Activated gamma-delta T cell treated with anti-CD3 and anti-CD28 coated beads, Interleukin-2, amount 50 U/mL, for 16 hours (primary cell): ENCODE data around the gene TNIP1.

Source experiments
- DNase-seq: peaks from one replicate; pipeline ENCODE4 v3.0.0-alpha.2; 2020; ENCODE audit warnings: low read depth

The TNIP1 gene

GRCh38 chr5:151020304-151021110 is 60.3 kb downstream of the TNIP1 start, which contains the start of gene GPX3:
TSS of gene GPX3 (plus strand) at chr5:151020591. CDS start at chr5:151020655, 64 bp downstream.
- DNase-seq: no peak

DNA sequence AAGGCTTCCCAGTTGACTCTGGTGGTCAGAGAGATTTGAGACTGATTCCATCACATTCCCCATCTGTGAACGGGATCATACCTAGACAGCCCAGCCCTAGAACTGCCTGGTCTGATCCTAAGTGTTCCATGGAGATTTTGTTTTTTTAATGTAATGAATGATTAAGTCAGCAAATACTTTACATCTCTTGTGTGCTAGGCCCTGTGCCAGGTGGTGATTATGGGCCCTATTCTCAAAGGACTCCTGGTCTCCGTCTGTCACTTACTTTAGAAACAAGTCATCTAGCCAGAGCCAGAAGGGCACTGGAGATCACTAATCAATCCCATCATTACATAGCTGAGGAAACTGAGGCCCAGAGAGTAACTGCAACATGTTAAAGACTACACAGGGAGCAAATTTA is 61.5 kb downstream of the TNIP1 start:
- DNase-seq: no peak

- DNase-seq: no peak
These were observed 62.0 kb downstream of the TNIP1 start for GRCh38 chr5:151018846-151019245.

GRCh38 chr5:151017897-151018296 is 62.9 kb downstream of the TNIP1 start:
- no peak for DNase-seq

- DNase-seq: no peak
These were observed 64.1 kb downstream of the TNIP1 start for GRCh38 chr5:151016700-151017099.

DNA sequence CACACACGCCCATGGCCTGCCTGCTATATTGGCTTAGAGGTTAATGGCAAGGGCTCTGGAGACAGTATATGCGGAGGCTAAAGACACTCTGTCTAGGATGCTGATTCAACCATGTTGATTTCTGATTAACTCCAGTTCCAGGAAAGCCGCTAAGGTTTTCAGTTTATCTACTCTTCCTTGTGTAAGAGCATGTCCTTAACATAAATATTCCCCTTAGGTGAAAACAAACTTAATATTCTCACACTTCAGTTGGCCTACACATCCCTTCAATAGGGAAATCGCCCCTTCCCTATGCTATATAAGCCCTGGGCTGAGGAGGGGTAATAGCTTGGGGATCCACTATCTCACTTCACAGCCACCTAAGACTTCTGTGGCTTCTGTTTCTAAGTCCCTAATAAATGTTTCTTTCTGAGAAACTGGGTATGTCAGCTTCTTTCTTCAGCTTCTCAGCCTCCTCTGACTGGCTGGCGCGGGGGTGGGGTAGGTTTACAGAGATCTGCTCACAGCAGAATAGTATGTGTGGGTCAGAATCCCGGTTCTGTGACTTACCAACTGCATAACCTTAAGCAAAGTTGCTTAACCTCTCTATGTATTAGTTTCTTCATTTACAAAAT is 64.8 kb downstream of the TNIP1 start:
- DNase-seq: no peak

DNA sequence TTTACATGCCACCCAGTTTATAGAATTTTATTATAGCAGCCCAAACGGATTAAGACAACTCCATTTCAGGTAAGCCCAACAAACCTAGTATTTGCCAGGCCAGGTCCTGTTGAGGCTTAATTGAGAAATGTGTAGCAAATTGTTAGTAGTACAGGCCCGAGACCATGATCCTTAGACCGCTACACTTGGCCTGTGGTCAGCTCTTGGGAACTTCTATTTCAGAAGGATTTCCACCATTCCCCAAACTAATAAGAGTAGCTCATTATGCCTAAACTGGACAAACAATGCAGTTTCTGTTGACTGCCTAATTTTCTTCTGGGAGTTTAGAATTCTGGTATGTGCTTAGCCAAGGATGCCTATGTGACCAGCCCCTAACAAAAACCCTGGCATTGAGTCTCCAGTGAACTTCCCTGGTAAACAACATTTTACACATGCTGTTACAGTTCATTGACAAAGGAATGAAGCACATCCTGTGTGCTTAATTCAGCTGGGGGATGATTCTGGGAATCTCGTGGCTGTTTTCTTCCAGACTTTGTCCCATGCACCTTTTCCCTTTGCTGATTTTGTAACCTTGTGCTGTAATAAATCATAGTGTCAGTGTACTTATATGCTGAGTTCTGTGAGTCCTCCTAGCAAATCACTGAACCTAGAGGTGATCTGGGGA is 66.0 kb downstream of the TNIP1 start:
- no peak for DNase-seq

GRCh38 chr5:151012862-151013261 is 68.0 kb downstream of the TNIP1 start:
- DNase-seq: no peak

- no peak for DNase-seq
These were observed 71.9 kb downstream of the TNIP1 start for GRCh38 chr5:151008906-151009305.

- DNase-seq: no peak
These were observed 72.7 kb downstream of the TNIP1 start for GRCh38 chr5:151008210-151008491.

DNA sequence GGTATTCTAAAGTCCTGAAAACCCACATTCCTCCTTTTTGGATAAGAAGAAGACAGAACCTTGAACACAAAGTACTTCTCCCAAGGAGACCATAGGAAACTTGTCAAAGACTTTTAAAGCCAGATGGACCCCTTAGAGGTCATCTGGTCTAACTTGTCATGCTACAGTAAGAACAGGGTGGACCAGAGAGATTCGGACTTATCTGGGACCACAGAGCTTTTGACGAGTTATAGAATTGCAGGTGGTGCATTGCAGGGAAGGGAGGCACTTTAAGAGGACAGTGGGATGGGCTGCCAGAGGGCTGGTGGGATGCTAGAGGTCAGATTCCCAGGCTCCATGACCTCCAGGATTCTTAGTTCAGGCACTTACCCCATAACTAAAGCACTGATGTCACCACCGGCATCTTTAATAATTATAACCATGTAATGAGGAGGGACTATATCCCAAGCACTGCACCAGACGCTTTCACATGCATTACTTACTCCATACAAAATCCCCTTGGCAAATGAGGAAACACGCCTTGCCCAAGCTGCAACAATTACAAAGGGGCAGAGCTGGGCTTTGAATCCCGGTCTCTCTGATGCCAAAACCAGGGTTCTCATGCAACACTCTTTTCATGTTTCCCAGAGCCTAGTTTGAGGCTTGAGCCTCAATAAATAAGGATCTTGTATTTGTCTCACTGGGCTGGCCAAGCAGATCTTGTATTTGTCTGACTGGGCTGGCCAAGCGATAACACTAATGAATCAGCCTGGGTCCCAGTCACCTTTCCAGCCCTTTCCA is 73.2 kb downstream of the TNIP1 start:
- no peak for DNase-seq

GRCh38 chr5:151006704-151007334 is 74.0 kb downstream of the TNIP1 start:
- no peak for DNase-seq

DNA sequence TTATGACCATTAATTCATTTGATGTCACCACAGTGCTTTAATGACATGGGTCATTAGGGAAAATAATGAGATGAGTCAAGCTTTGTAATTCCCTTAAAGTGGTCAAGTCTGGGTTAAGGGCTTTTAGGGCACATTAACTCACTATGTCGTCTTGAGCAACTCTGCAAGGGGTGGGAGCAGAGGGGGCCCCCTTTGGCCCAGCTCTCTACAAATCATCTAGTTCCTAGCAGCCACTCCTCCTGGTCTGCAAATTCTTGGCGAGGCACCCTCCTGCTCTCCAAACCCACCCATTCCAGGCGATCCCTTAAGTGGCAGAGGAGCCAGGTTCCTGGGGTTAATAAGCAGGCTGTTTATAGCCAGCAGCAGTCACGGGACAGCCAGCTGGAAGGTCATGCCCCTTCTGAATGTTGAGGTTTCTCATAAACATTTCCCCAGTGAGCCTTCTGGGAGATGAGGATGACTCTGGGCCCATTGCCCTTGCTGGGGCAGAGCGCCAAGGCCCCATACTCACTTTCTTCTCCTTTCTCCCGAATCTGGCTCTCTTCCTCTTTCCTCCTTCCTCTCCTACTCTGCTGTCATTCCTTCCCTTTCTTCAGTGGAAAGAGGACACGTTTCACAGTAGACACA is 74.8 kb downstream of the TNIP1 start:
- no peak for DNase-seq

DNA sequence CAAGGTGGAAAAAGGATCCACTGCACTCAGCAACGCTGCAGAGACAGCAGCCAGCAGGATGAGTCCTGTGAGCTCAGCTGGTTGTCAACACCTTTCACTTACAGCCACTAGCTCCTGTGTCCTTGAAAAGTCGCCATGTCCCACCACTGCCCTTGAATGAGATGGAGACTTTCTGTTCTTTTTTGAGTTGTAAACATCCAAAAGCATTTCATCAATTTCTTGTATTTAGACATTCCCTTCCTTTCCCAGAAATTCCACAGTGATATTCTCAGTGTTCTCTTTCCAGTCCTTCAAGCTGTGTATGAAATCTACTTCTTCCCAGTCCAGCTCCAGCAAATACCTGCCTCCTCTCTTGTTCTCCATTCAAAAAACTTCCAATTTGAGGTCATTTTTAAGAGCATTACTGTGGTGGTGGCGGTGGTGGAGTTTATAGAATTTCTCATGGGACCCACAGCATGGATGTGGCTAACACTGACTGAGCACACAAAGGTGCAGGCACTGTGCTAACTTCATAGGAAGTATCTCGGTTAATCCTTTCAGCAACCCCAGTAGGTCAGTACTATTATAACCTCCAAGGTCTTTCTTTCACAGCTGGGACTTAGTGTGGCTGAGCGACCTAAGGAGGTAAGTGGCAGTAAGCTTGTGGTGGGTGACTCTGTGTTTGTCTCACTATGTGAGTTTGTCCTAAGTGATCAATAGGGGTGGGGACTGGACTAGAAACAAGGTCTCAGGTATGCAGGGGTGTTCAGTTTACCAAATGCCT is 75.5 kb downstream of the TNIP1 start:
- DNase-seq: no peak

DNA sequence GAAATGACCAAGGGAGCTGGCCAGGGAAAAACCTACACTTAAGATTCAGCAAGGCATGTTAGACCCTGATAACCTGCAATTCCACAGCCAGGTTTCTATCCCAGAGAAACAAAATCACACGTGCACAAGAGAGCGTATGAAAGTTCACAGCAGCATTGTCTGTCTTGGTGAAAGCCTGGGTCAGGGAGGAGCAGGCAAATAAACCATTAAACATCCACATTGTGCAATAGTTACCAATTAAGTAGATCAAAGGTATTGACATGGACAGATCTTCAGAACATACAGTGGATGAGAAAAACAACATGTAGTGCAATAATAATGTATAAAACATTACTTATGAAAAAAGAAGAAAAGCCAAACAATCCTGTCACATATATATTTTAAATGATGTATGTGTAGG is 76.3 kb downstream of the TNIP1 start:
- no peak for DNase-seq

- no peak for DNase-seq
These were observed 77.4 kb downstream of the TNIP1 start for GRCh38 chr5:151003503-151003860.

DNA sequence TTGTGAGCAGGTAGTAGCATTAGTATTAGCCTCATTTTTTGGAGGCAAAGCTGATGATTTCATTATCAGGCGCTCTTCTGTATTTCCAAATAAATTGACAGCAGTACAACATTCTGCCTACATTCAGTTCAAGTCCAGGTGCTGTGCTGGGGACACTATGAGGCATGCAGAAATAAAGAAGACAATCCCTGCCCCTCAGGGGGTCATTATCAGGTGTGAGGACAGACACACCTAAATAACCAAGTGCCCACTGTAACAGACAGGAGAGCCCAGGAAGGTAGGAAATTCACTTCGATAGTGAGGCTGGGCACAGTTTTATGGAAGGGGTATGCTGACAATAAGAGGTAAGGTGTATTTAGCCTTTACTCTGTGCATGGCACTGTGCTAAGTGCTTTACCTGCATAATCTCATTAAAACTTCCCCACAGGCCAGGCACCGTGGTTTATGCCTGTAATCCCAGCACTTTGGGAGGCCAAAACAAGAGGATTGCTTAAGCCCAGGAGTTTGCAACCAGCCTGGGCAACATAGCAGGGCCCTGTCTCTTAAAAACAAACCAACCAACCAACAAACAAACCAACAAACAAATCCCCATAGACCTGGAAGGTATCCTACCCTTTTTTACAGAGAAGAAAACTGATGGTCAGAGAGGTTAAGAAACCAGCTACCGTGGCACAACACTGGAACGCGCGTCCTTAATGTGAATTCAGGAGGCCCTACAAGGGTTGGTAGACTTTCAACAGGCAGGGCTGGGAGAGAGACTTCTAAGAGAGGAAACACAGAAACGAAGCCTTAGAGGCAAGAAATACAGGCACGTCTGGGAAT is 77.9 kb downstream of the TNIP1 start:
- DNase-seq: no peak

GRCh38 chr5:151002250-151002649 is 78.6 kb downstream of the TNIP1 start:
- DNase-seq: no peak

DNA sequence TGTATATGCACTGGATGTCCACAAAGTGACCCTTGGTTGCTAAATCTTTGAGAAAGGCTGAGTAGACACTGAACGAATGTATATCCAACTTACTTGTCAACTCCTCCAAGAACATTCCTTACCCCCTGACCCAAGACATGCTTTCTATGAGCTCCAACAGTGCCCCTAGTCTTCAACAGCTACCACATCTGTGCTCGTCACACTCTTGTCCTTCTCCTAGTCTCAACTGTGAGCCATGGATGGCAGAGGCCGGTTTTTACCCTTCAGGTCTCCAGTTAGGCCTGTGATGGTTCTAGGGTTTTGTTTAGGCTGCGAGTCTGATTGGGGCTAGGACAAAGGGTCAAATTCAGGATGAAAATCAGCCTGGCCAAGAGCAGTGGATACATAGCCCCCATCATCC is 79.4 kb downstream of the TNIP1 start:
- DNase-seq: no peak
